GM19193 (cell line): ENCODE data around the gene USP54.

Experiments
- POLR2A ChIP-seq: IDR thresholded peaks from 4 replicates; pipeline ENCODE4 v1.6.1; 2011; ENCODE audit not compliant: insufficient read depth, insufficient read length; ENCODE audit errors: extremely low read depth

USP54 gene

DNA sequence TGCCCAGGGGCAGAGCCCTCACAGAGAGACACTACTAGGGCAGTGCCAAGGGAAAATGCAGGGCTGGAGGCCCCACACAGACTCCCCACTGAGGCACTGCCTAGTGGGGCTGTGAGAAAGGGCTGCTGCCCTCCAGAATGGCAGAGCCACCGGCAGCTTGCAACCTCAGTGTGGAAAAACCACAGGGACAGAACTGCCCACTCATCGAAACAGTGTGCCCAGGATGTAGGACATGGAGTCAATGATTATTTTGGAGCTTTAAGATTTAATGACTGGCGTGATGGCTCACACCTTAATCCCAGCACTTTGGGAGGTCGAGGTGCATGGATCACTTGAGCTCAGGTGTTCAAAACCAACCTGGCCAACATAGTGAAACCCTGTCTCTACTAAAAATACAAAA lies 130.2 kb downstream of the USP54 start:
- no peak for TF ChIP-seq POLR2A

DNA sequence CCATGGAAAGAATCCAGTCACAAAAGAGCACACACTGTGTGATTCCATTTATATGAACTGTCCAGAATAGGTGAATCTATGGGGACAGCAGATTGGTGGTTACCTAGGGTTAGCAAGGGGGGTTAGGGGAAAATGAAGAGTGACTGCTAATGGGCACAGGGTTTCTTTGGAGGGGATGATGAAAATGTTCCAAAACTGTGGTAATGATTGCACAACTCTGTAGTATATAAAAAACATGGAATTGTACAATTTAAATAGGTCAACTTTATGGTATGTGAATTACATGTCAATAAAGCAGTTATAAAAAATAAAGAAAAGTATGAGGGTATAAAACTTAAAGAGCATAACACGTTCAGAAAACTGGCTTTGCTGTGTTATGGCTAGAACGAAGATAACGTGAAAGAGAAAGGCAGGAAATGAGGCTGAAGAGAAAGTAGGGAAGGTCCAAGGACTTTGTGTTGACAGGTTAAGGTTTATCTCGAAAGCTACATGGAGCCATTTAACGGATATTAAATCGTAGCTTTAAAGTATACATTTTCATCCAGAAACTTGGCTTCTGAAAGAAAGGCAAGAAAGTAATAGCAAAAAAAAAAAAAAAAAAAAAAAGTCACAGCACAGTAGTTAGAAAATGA lies 131.3 kb downstream of the USP54 start:
- no peak for TF ChIP-seq POLR2A

DNA sequence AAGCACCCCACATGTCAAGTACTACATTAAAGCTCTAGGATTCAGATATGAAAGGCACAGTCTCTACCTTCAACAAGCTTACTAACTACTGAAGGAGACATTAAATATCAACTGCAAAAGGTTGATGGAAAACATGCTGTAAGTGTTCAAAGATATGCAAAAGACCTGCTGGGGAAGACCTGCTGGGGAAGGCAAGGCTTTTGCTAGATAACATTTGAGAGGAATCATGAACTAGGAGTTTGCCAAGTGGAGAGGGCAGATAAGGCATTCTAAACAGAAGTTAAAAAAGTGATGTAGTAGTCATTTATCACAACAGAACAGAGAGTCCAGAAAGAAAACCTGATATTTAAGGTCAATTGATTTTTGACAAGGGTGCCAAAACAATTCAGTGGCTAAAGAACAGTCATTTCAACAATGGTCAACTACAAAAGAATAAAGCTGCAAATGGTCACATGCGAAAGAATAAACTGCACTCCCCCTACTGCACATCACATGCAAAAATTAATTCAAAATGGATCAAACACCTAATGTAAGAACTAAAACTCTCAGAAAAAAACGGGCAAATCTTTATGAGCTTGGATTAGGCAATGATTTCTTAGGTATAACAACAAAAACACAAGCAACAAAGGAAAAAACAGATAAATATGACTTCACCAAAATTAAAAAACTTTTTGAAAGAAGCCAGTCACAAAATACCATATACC lies 134.8 kb downstream of the USP54 start:
- TF ChIP-seq POLR2A, result no peak

DNA sequence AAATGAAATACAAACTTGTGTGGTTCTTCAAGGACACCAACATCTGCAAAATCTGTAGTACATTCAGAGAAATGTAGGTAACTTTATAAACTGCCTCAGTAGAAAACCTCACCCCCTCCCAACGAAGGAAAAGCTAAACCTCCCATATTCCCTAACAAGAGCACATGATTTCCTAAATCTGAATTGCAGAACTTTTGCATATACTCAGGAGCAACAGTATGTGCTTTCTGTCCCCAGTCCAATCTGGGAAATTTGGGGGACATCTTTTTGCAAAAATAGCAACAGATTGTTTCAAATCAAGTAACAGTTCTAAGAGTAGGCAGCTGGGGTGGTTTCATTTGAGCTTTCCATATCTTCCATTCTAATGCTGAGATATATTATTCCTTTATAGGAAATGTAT lies 142.0 kb downstream of the USP54 start:
- no peak for TF ChIP-seq POLR2A

DNA sequence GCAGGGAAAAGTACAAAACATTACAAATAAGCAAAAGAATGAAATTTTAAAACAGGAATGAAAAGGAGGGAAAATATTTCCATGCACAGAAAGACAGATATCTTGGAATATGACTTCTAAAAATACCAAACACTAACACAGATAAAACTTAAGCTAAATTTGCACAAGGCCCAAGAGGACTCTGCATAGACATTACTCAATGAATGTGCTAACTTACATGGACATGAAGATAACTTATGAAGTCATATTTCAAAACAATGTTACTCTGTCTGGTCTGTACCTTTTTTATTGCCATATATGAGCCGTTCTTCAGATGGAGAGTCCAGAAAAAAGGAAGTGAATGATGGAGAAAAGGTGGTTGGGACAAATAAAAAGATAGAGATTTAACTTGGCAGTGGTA lies 142.8 kb downstream of the USP54 start:
- no peak for TF ChIP-seq POLR2A
